ENCODE data around the gene HNRNPUL2. TPM values are rescaled to one million over a fixed set of nuclear protein-coding genes. Genes with fewer than 3 reads are reported as not detected.
"Not testable (repeated sequence)": the region's sequence is repeated elsewhere in the genome, so short reads cannot be mapped to it uniquely, and the experiment has no call there.

Gene HNRNPUL2
- total RNA-seq, 2 experiments from 2014 or later: 54.4 to 56.3 TPM

GRCh38 chr11:62694455-62695167 lies 32.6 kb downstream of the HNRNPUL2 start:
- peak; percentile 73 for DNase-seq
- Mint-ChIP-seq H3K27ac (no peak overlapping the region), H3K4me1 (no peaks in the 10 kb centered on the region), H3K4me3 (no peak overlapping the region), H3K36me3 (peaks cover 11% of the 10 kb centered on the region), H3K27me3 (no peaks in the 10 kb centered on the region), H3K9me3 (no peaks in the 10 kb centered on the region)

GRCh38 chr11:62693624-62694023 lies 33.6 kb downstream of the HNRNPUL2 start:
- not testable (repeated sequence) for H3K27me3 Mint-ChIP-seq, H3K27ac Mint-ChIP-seq, H3K4me3 Mint-ChIP-seq, DNase-seq, H3K4me1 Mint-ChIP-seq, H3K9me3 Mint-ChIP-seq
- H3K36me3 Mint-ChIP-seq: peaks cover 12% of the 10 kb centered on the region

- H3K27me3 Mint-ChIP-seq: peaks cover 19% of the 10 kb centered on the region
- no peaks in the 10 kb centered on the region for H3K9me3 Mint-ChIP-seq
- no peak within 1 kb of the TSS for H3K4me3 Mint-ChIP-seq
- peaks cover 15% of the 10 kb centered on the region for H3K36me3 Mint-ChIP-seq
- H3K27ac Mint-ChIP-seq: no peak within 1 kb of the TSS
- DNase-seq: no peak
- H3K4me1 Mint-ChIP-seq: no peaks in the 10 kb centered on the region
Observed at GRCh38 chr11:62689421-62690183, 37.7 kb downstream of the HNRNPUL2 start, which contains the start of gene LRRN4CL. Gene LRRN4CL, minus strand, starts transcription at chr11:62689530. Its CDS starts 1,022 bp downstream, at chr11:62688508.

GRCh38 chr11:62688491-62688890 lies 38.8 kb downstream of the HNRNPUL2 start:
- Mint-ChIP-seq H3K27ac (no peak overlapping the region), H3K36me3 (peaks cover 15% of the 10 kb centered on the region), H3K4me1 (no peaks in the 10 kb centered on the region), H3K4me3 (no peak overlapping the region), H3K9me3 (no peaks in the 10 kb centered on the region), H3K27me3 (peaks cover 19% of the 10 kb centered on the region)
- no peak for DNase-seq

- H3K36me3 Mint-ChIP-seq: peaks cover 12% of the 10 kb centered on the region
- H3K27ac Mint-ChIP-seq: no peak overlapping the region
- H3K4me3 Mint-ChIP-seq: no peak overlapping the region
- no peak for DNase-seq
- peaks cover 19% of the 10 kb centered on the region for H3K27me3 Mint-ChIP-seq
- H3K4me1 Mint-ChIP-seq: no peaks in the 10 kb centered on the region
- H3K9me3 Mint-ChIP-seq: no peaks in the 10 kb centered on the region
Observed at GRCh38 chr11:62687508-62688396, 39.5 kb downstream of the HNRNPUL2 start.

- peaks cover 9% of the 10 kb centered on the region for H3K36me3 Mint-ChIP-seq
- H3K4me1 Mint-ChIP-seq: peaks cover 20% of the 10 kb centered on the region
- H3K27ac Mint-ChIP-seq: no peak overlapping the region
- no peak for DNase-seq
- no peaks in the 10 kb centered on the region for H3K9me3 Mint-ChIP-seq
- H3K4me3 Mint-ChIP-seq: no peak overlapping the region
- peaks cover 10% of the 10 kb centered on the region for H3K27me3 Mint-ChIP-seq
Observed at GRCh38 chr11:62682518-62682917, 44.7 kb downstream of the HNRNPUL2 start.

- DNase-seq: peak; percentile 38
- Mint-ChIP-seq H3K36me3 (peaks cover 19% of the 10 kb centered on the region), H3K4me3 (peak overlapping the region; percentile 42), H3K27ac (peak overlapping the region; percentile 75), H3K27me3 (no peaks in the 10 kb centered on the region), H3K4me1 (peaks cover 32% of the 10 kb centered on the region), H3K9me3 (no peaks in the 10 kb centered on the region)
Observed at GRCh38 chr11:62680825-62681240, 46.4 kb downstream of the HNRNPUL2 start.

GRCh38 chr11:62678770-62679696 lies 48.2 kb downstream of the HNRNPUL2 start, which contains the start of gene UBXN1:
Gene UBXN1, minus strand, starts transcription at chr11:62679073. Its CDS starts 150 bp downstream, at chr11:62678923.
- no peaks in the 10 kb centered on the region for H3K27me3 Mint-ChIP-seq
- H3K27ac Mint-ChIP-seq: peak within 1 kb of the TSS; percentile 89
- peak; percentile 88 for DNase-seq
- peaks cover 27% of the 10 kb centered on the region for H3K36me3 Mint-ChIP-seq
- no peaks in the 10 kb centered on the region for H3K9me3 Mint-ChIP-seq
- peaks cover 34% of the 10 kb centered on the region for H3K4me1 Mint-ChIP-seq
- H3K4me3 Mint-ChIP-seq: peak within 1 kb of the TSS; percentile 90

- H3K36me3 Mint-ChIP-seq: peaks cover 29% of the 10 kb centered on the region
- peak overlapping the region; percentile 90 for H3K4me3 Mint-ChIP-seq
- DNase-seq: no peak
- H3K27me3 Mint-ChIP-seq: no peaks in the 10 kb centered on the region
- peaks cover 37% of the 10 kb centered on the region for H3K4me1 Mint-ChIP-seq
- no peaks in the 10 kb centered on the region for H3K9me3 Mint-ChIP-seq
- peak overlapping the region; percentile 89 for H3K27ac Mint-ChIP-seq
Observed at GRCh38 chr11:62678433-62678769, 48.9 kb downstream of the HNRNPUL2 start.

- Mint-ChIP-seq H3K27ac (peak overlapping the region; percentile 89), H3K4me1 (peaks cover 42% of the 10 kb centered on the region), H3K4me3 (peak overlapping the region; percentile 90), H3K27me3 (no peaks in the 10 kb centered on the region), H3K9me3 (no peaks in the 10 kb centered on the region), H3K36me3 (peaks cover 32% of the 10 kb centered on the region)
- DNase-seq: no peak
Observed at GRCh38 chr11:62677714-62678113, 49.5 kb downstream of the HNRNPUL2 start.

- no peaks in the 10 kb centered on the region for H3K9me3 Mint-ChIP-seq
- peak overlapping the region; percentile 90 for H3K4me3 Mint-ChIP-seq
- peaks cover 38% of the 10 kb centered on the region for H3K36me3 Mint-ChIP-seq
- no peaks in the 10 kb centered on the region for H3K27me3 Mint-ChIP-seq
- H3K27ac Mint-ChIP-seq: peak overlapping the region; percentile 39
- H3K4me1 Mint-ChIP-seq: peaks cover 47% of the 10 kb centered on the region
- DNase-seq: no peak
Observed at GRCh38 chr11:62677156-62677555, 50.1 kb downstream of the HNRNPUL2 start.

GRCh38 chr11:62676698-62677097 lies 50.6 kb downstream of the HNRNPUL2 start:
- Mint-ChIP-seq H3K4me1 (peaks cover 47% of the 10 kb centered on the region), H3K4me3 (peak overlapping the region; percentile 90)

GRCh38 chr11:62675415-62675814 lies 51.8 kb downstream of the HNRNPUL2 start:
- not testable (repeated sequence) for H3K27me3 Mint-ChIP-seq, H3K4me3 Mint-ChIP-seq, H3K9me3 Mint-ChIP-seq, DNase-seq, H3K27ac Mint-ChIP-seq
- H3K36me3 Mint-ChIP-seq: peaks cover 52% of the 10 kb centered on the region
- peaks cover 43% of the 10 kb centered on the region for H3K4me1 Mint-ChIP-seq

More at GRCh38 chr11:62676698-62677097, 50.6 kb downstream of the HNRNPUL2 start:
- H3K36me3 Mint-ChIP-seq: peaks cover 40% of the 10 kb centered on the region
- H3K9me3 Mint-ChIP-seq: no peaks in the 10 kb centered on the region
- peak overlapping the region; percentile 39 for H3K27ac Mint-ChIP-seq
- no peaks in the 10 kb centered on the region for H3K27me3 Mint-ChIP-seq
- DNase-seq: no peak

- Mint-ChIP-seq H3K9me3 (no peaks in the 10 kb centered on the region), H3K27me3 (no peaks in the 10 kb centered on the region), H3K4me1 (peaks cover 54% of the 10 kb centered on the region), H3K4me3 (peak overlapping the region; percentile 91), H3K27ac (peak overlapping the region; percentile 95), H3K36me3 (peaks cover 67% of the 10 kb centered on the region)
- no peak for DNase-seq
Observed at GRCh38 chr11:62673196-62673525, 54.1 kb downstream of the HNRNPUL2 start.

Data from activated naive CD8-positive, alpha-beta T cell treated with anti-CD3 and anti-CD28 coated beads for 36 hours (primary cell).